ENCODE results near the gene ARRDC3. TPM values are rescaled to one million over a fixed set of nuclear protein-coding genes. Genes with fewer than 3 reads are reported as not detected.

ARRDC3 gene
- total RNA-seq = 90.5 TPM
- long read RNA-seq, full-length matches to known transcripts = 64 of 88 reads
- long read RNA-seq, partial matches to known transcripts = 5 of 88 reads
- long read RNA-seq, other reads (novel, unspliced or antisense) = 19 of 88 reads

- intact Hi-C loops (cut with DNase I) = loop anchor here (10.0 kb wide), 3 partner anchors 158 to 518 kb away; no protein-coding TSS in a partner anchor
- ATAC-seq = peak; percentile 74 to 88
- no peaks in the 10 kb centered on the region for H3K27me3 ChIP-seq (ENCODE audit: low read depth)
- H3K36me3 ChIP-seq = peaks cover 2% of the 10 kb centered on the region
- peak within 1 kb of the TSS; percentile 96 for H3K27ac ChIP-seq
- H3K9me3 ChIP-seq = no peaks in the 10 kb centered on the region
- peak; percentile 97 for DNase-seq
- no peak for TF ChIP-seq CTCF (IDR thresholded peaks at IDR 0.05)
- peak within 1 kb of the TSS; percentile 62 for H3K4me3 ChIP-seq
- peaks cover 16% of the 10 kb centered on the region for H3K4me1 ChIP-seq
These were observed at the start of gene ARRDC3 for GRCh38 chr5:91383027-91383955. Gene ARRDC3, minus strand, starts transcription at chr5:91383317. Its CDS starts 225 bp downstream, at chr5:91383092.

- Histone ChIP-seq H3K9me3 (peaks cover 8% of the 10 kb centered on the region), H3K36me3 (no peaks in the 10 kb centered on the region), H3K27ac (no peak overlapping the region), H3K27me3 (ENCODE audit: low read depth) (no peaks in the 10 kb centered on the region), H3K4me1 (no peaks in the 10 kb centered on the region), H3K4me3 (no peak overlapping the region)
- ATAC-seq = no peak
- DNase-seq = no peak
- intact Hi-C loops (cut with DNase I) = no loop called here
- no peak for TF ChIP-seq CTCF (IDR thresholded peaks at IDR 0.05)
These were observed 47.8 kb upstream of the ARRDC3 start for GRCh38 chr5:91430949-91431348.

- no peak overlapping the region for H3K4me3 ChIP-seq
- peaks cover 8% of the 10 kb centered on the region for H3K9me3 ChIP-seq
- TF ChIP-seq CTCF (IDR thresholded peaks at IDR 0.05) = no peak
- H3K36me3 ChIP-seq = no peaks in the 10 kb centered on the region
- peaks cover 5% of the 10 kb centered on the region for H3K4me1 ChIP-seq
- intact Hi-C loops (cut with DNase I) = no loop called here
- H3K27ac ChIP-seq = no peak overlapping the region
- H3K27me3 ChIP-seq (ENCODE audit: low read depth) = no peaks in the 10 kb centered on the region
- ATAC-seq = peak in 1 of 2 donors; percentile 12
- DNase-seq = no peak
These were observed 41.7 kb upstream of the ARRDC3 start for GRCh38 chr5:91424638-91425436.

- intact Hi-C loops (cut with DNase I) = no loop called here
These were observed 40.8 kb upstream of the ARRDC3 start for GRCh38 chr5:91423871-91424270.

More at GRCh38 chr5:91423871-91424270, 40.8 kb upstream of the ARRDC3 start:
- DNase-seq (no peak), ATAC-seq (no peak)
- peaks cover 2% of the 10 kb centered on the region for H3K9me3 ChIP-seq
- H3K36me3 ChIP-seq = no peaks in the 10 kb centered on the region
- peaks cover 5% of the 10 kb centered on the region for H3K4me1 ChIP-seq
- H3K27ac ChIP-seq = no peak overlapping the region
- H3K27me3 ChIP-seq (ENCODE audit: low read depth) = no peaks in the 10 kb centered on the region
- H3K4me3 ChIP-seq = no peak overlapping the region
- no peak for TF ChIP-seq CTCF (IDR thresholded peaks at IDR 0.05)
